T-helper 22 cell (primary cell): ENCODE data around the gene PACS1.
"Not testable (repeated sequence)": the region's sequence is repeated elsewhere in the genome, so short reads cannot be mapped to it uniquely, and the experiment has no call there.

Experiments used
- DNase-seq: peaks from one replicate; pipeline ENCODE4 v3.0.0-alpha.2; 2020; ENCODE audit warnings: low read depth

Gene PACS1

DNA sequence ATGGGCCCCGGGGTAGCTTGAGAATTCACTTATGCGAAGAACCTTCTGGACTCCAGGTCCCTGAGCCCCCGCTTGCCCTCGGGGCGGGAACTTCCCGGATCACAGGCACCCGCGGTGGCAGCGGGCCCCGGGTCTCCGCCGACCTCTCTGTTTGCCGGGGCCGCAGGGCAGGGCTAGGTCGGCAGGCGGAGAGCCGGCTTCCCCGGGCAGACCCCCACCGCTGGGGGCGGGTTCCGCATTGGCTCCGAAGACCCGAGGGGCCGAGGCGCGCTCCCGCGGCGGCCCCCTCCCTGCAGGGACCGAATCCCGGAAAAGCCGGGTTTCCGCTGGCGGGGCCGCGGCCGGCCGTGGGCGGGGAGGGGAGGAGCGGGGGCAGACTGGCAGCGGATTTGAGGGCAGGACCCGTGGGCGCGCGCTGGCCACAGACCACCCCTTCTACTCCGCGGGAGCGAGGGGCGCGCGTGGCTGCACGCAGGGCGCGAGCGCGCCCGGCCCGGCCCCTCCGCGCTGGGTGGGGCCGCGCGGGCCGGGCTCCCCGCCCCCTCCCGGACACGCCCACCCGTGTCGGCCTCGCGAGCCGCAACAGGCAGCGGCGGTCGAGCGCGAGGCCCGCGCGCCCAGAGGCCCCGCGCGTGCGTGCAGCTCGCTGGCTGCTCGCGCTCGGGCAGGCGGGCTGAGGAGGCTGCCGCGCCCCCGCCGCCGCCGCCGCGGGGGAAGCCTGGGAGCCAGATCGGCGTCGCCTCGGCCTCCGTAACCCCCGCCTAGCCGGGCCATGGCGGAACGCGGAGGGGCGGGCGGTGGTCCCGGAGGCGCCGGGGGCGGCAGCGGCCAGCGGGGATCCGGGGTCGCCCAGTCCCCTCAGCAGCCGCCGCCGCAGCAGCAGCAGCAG lies at the start of gene PACS1:
Gene PACS1, plus strand, starts transcription at position 558 of the 889 bp plus-strand sequence. Its CDS starts 215 bp downstream, at position 773.
- peak; percentile 72 for DNase-seq

- no peak for DNase-seq
These were observed 49.3 kb upstream of the PACS1 start for GRCh38 chr11:66020618-66021357.

DNA sequence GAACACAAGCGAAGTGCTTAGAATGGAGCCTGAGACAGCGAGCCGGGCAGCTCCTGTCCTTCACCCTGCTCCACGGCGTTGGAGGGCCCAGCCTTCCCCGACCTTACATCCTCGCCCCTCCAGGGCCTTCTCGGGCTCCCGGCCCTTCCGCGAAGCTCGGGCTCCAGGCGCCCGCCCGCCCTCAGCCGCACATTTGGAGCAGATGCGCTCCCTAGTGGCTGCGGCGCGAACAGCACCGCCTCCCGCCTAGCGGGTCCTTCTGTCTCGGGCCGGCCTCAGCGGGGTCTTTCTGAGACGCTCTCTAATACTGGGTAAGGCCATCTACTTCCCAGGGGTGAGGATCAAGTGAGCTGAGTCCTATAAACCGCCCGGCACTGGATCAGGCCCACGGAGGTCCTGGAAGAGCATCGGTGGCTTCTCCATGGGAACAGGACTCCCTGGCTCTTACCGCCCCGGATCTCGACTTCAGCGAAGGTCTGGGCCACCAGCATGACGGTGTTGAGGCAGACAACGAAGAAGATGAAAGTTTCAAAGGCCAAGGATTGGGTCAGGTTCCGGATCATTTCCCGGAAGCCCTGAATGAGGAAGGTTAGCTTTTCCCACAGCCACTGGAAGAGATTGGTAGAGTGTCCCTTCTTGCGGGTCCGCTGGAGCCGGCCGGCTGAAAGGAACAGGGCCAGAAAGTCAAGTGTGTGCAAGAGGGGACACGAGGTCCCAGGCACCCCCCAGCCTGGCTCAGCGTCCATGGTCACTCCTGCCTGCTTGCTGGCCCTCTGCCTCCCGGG lies 47.5 kb upstream of the PACS1 start:
- DNase-seq, result peak; percentile 32

- DNase-seq, result not testable (repeated sequence)
These were observed 47.0 kb upstream of the PACS1 start for GRCh38 chr11:66023186-66023440.

DNA sequence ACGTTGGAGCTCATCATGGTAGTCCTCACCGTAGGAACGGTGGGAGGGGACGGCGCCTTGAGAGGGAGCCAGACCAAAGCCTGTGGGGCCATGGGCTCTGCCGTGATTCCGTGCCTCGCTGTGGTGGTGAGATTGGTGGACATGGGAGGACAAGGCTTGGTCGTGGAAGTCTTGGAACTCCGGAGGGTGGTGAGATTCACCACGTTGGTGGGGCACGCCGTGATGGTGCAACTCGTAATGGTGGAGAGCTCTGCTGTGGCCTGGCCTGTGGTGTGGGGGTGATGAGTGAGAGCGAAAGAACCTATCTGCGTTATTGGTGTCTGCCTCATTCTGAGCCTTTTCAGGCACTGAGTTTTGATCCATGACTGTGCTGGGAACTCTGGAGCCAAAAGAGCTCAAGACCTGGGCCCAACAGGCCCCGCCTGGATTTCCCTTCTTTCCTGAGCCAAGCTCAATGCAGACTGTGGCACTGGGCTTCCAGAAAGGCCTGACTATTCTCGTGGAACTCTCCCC lies 44.0 kb upstream of the PACS1 start, which contains the start of gene CATSPER1:
Gene CATSPER1, minus strand, starts transcription at position 463 of the 513 bp plus-strand sequence. Its CDS starts 100 bp downstream, at position 363.
- no peak for DNase-seq

- no peak for DNase-seq
These were observed 36.9 kb upstream of the PACS1 start for GRCh38 chr11:66032957-66033735.

- DNase-seq, result no peak
These were observed 34.3 kb upstream of the PACS1 start for GRCh38 chr11:66035653-66036333.

DNA sequence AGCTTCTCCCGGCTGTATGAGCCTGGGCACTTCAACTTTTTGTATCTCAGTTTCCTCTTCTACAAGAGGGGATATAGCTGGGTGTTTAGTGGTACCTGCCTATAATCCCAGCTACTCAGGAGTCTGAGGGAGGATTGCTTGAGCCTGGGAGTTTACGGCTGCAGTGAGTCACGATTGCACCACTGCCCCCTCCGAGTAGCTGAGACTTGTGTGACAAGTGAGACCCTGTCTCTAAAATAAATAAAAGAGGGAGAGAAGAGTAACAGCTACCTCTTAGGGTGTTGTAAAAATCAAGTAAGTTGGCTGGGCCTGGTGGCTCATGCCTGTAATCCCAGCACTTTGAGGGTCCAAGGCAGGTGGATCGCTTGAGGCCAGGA lies 33.8 kb upstream of the PACS1 start:
- DNase-seq, result no peak

- DNase-seq, result no peak
These were observed 32.7 kb upstream of the PACS1 start for GRCh38 chr11:66037327-66037726.

DNA sequence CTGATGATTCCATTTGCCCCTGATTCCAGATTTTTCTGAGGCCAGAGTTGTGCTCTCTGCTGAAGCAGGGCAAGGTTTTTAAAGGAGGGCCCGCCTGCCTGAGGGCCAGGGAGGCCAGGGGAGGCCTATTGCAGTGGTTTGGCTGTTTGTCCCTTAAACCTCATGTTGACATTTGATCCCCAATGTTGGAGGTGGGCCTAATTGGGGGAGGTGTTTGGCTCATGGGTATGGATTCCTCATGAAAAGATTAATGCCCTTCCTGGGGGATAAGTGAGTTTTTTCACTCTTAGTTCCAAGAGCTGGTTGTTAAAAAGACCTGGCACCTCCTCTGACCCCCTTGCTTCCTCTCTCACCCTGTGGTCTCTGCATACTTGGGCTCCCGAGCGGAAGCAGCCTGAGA lies 30.3 kb upstream of the PACS1 start:
- DNase-seq, result no peak

DNA sequence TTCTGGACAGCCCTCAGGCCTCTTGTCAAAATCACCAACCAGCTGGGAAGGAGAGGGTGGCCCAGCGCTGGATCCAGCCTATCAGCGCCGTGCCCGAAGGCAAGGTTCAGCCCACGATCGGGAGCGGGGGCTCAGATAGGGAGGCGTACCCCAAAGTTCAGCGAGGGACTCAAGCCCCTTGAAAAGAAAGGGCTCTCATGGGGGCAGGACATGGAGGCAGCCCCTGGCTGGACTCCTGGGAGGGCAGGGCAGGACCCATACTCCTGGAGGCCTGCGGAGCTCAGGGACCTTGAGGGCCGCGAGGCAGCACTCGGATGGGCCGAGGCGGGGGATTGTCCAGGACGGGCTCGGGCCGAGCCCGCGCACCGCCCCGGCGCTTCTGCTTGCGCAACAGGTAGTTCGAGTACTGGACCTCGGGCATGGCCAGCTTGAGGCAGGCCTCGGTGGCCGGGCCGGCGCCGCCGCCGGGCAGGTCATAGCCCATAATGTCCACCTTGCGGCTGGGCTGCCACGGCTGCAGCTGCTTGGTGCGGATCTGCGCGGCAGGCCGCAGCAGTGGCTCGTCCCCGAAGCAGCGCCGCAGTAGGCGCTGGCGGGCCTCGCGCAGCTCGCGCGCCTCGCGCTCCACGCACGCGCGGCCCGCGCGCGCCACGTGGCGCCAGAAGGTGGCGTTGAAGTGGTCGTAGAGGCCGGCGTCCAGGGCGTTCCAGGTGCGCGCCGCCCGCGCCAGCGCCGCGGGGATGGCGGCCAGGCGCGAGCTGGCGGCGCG lies 27.7 kb upstream of the PACS1 start:
- DNase-seq, result no peak

DNA sequence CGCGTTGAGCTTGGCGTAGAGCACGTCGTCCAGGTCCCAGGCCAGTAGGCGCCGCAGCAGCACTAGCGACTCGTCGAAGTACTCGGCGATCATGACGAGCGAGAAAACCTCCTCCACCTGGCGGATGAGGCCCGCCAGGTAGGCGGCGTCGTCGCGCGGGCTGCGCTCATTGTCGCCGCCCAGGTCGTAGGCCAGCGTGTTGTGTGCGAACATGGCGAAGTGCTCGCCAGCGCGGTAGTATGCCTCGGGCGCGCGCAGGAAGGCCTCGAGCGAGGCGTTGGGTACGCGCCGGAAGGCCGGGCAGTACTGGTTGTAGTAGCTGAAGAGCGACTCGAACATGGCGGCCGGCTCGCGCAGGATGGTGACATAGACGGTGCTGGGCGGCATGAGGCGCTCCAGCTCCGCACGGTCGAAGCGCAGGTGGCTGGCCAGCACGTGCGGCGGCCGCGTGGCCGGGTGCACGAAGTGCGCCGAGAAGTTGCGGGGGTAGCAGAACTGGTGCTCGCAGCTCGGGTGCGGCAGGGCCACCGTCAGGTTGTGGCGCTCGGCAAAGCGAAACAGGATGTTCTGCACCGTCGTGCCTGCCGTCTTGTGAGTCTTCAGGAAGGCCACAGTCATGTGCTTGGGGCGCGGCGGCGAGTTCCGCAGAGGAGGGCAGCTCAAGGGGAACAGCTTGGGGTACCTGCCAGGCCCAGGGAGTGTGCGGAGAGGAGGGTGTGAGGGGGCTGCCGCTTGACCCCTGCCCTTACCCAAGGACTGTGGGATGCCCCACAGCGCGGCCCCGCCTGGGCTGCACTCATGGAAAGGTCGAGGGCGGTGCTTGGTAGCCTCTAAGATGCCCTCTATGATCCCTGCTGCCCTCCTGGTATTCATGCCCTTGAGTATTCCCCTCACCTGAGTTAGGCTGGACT lies 26.8 kb upstream of the PACS1 start:
- DNase-seq, result no peak

DNA sequence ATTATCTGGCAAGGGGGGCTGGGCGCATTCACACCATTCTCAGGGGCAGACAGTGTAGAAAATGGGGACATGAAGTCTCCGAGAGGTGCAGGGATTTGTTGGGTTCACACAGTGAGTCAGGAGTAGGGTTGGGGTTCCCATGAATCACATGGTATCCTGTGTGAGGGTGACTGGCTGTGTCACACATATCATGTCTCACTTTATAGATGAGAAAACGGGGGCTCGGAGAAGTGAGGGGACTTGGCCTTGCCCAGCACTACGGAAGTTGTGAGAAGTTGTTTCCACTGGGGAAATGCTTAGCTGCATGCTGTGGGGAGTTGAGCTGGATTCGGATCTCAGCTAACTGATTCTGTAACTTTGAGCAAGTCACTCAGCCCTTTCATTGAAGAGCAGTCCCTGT lies 25.3 kb upstream of the PACS1 start:
- peak; percentile 6 for DNase-seq

DNA sequence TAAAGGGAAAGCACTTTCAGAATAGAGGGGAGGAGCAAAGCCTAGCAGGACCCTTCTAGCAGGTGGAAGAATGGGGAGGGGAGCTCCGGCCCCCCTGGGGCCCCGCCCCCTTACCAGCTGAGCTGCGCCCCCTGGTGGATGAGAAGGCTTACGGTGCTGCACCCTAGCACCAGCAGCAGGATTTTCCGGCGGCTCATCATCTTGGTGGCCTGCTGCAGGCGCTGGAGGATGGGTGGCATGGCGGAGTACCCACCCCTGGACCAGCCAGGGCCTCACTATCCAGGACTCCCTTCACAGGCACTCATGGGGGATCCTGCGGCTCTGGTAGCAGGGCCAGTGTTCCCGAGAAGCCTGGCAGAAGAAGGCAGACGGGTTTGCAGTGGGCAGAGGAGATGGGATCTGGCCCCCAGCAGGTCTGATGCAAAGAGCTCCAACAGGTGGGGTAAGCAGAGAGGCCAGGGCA lies 24.9 kb upstream of the PACS1 start:
- peak; percentile 69 for DNase-seq

DNA sequence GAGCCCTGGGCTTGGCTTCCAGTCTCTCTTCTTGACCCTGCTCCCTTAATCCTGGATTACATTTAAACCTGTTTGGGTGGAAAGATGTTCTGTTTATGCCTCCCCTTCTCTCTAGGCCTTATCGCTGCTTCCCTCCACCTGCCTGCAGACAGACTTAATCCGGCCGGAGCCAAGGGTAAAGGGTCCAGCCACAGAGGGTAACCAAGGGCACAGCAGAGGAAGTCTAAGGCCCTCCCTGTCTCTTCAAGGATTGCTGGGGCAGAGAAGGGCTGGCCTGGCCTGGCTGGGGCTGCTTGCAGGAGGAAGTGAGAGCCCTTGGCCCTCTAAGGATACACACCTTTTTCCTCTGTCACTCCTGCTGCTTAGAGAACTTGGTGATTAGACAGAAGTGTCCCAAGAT lies 23.2 kb upstream of the PACS1 start:
- no peak for DNase-seq

GRCh38 chr11:66047541-66048365 lies 22.3 kb upstream of the PACS1 start:
- no peak for DNase-seq

DNA sequence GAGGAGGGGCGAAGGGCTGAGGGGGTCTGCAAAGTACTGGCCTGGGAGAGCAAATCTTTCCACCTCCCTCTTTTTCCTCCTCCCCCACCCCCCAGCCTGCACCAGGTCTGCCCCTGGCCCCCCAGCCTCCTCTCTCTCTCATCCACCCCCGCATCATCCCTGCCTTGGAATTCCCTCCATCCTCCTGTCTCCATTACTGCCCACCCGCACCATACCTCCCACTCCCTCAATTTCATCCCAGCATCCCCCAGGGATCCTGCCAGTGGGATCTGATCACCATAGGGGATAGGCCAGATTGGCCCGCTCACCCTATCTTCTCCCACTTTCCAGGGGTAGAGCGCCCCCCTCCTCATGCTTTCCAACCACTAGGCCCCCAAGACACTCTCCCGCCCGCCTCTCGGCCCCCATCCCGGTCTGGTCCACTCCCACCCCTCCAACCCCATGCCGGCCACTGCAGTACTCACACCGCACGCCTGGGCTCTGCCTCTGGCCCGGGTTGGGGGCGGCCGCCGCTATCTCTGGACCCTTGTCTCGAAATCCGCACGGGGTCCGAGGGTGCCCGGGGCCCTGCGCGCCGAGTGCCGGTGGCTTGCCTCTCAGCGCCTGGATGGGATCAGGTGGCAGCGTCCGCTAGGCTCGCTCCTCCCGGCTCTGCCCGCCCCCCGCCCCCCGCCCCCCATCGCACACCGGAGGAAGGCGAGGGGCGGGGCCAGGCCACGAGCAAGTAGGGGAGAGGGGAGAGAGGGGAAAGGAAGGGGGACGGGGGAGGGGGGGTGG lies 21.3 kb upstream of the PACS1 start, which contains the start of gene GAL3ST3:
Gene GAL3ST3, minus strand, starts transcription at position 615 of the 777 bp plus-strand sequence. CDS start 3,746 bp downstream, outside the sequence.
- DNase-seq, result no peak
